ENCODE measurements around the gene KCND3.

- TF ChIP-seq CTCF (conservative IDR thresholded peaks at IDR 0.05; ENCODE audit: low read depth, low read length) (no peak), POLR2A (IDR thresholded peaks at IDR 0.05; ENCODE audit: low read depth, low read length) (no peak)
These were observed 102.1 kb downstream of the KCND3 start for GRCh38 chr1:111887385-111887784.

Measured in IMR-90 (cell line).